ACHN (cell line): ENCODE data around the gene COL4A6.
A peak's percentile ranks its signal among the peaks of the same experiment; 100 is the strongest.

ENCODE experiments used
- DNase-seq: peaks from one replicate; pipeline ENCODE4 v3.0.0-alpha.2; 2015
- in situ Hi-C: cut with HindIII; loops from 2 replicates; pipeline ENCODE4 v1.10.0; 2017; ENCODE audit warnings: low sequenced_read_pairs, low pct_ligation_motif_present, low pct_unique_long_range_greater_than_20kb

Gene COL4A6

DNA sequence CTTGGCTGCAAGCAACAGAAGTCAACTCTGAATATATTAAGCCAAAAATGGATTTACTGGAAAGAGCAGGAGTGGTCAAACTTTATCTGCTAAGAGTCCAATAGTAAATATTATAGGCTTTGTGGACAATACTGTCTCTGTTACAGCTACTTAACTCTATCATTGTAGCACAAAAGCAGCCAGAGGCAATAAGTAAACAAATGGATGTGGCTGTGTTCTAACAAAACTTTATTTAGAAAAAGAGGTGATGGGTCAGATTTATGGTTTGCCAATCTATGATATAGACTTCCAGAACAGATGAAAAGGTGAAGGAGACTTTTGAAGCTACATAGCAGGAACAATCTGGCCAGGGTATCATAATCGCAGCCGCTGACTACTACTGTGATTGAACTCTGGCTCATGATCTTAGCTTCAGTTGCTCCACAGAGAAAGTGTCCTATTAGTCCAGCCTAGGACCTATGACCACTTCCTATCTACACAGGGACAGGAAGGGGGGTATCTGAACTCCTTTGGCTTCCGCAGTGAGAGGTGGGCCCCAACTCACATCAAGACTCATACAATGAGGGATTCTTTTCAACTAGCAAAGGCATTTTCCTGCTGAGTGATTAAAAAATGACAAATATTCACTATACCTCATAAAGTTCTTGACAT lies 191.8 kb downstream of the COL4A6 start:
- DNase-seq, result no peak
- in situ Hi-C loops, result no loop called here

DNA sequence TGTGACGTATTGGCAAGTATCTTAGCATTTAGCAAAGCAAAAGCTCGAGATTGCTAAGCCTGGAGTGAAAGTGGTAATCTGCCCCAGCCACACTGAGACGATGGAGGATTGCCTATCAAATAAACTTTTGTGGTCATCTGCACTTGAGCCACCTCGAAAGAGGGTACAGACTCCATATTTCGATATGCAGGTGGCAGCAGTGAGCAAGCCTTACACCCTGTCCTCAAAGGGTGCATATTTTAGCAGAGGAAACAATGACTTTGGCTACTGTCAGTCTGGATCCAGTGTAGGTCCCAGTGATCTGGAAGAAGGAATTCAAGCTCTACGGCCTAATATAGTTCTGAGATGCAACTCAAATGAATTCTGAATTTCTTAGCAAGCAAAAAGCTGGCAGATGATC lies 192.8 kb downstream of the COL4A6 start:
- in situ Hi-C loops, result no loop called here
- DNase-seq, result no peak

DNA sequence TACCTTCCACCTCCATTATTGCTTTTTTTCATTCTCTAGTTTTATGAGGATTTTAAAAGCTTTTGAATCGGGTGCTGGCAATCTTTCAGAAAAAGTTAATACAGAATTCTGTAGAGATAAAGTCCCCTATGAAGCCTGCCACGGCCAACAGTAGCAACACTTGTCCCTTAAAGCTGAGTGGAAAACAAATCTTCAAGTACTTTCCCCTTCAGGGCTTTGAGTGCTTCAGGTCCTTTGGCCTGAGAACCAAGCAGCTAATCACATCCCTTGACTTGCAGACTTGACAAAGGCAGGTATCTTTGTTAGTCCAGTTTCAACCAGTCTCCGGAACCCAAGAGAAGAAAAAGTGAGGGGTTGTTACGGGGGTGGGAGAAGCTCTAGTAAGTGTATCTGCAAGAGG lies 202.2 kb downstream of the COL4A6 start:
- DNase-seq, result no peak
- in situ Hi-C loops, result no loop called here

DNA sequence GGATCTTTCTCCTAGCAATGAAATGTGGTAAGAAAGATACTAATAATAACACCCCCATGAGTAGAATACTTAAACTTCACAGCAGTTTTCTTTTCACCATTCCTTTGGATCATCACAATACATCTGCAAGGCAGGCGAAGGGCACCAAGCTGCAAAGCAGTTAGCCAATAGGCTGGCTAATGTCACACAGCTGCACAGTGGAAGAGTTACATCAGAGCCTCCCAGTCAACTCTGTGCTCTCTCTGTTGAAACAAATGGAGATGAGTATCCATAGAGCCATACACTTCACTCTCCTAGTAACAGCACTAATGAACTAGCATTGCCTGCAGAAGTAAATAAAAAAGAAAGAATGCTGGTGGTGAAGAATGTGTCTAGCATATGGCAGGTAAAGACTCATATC lies 207.6 kb downstream of the COL4A6 start:
- in situ Hi-C loops, result no loop called here
- DNase-seq, result no peak

DNA sequence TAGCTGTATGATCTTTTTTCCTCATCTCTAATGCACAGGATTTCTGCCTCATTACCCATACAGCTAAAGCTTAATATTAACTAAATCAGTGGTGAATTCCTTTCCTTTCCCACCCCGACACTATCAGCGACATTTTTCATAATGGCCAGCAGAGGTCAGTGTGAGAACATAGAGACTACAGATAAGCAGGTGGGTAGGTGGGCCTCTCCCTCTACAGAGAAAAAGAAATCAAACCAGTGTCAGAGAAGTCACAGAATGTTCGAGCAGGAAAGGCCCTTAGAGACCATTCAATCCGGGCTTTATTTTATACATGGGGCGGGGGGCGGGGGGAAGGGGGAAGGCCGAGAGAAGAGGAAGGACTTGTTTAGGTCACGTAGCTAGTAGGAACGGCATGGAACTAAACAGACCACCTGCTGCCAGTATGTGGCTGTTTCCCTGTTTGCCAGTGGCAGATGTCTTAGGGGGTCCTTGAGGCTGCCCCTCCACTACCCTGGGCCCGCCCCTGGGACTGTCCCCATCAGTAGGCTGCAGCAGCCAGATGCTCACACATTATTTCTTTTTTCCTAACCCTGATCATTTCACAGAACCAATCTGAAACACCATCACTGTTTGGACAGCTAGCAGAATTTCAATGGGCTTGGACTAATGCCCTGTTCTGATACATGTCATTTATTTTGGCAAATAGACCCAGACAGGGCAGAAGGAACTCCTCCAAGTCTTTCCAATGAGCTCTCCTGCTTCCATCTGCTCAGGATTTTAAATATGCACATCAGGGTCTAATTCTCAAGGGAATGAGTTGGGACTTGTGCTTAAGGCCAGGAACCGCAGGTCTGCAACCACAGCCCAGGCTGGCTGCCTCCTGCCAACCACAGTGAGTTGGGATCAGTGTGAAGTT lies 213.2 kb downstream of the COL4A6 start:
- in situ Hi-C loops, result no loop called here

DNA sequence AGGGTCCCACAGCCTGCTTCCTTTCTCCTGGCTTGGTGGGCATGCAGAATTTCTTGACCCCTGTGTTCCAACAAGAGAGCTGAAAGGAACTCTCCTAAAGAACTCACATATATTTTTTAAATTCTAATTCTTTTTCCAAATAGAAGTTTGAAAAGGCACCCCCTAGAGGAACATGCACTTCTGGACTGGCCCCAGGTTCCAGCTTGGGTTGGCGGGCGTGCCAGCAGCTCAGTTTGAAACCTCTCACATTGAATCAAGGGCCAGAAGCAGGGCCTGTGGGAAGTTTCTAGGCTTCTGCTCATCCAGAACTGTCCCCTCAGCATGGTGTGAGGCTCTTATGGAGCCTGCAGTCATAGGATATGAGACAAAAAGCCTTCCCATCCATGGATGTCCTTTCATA lies 214.0 kb downstream of the COL4A6 start:
- no peak for DNase-seq
- in situ Hi-C loops, result no loop called here

More for the DNA sequence above, 213.2 kb downstream of the COL4A6 start:
- DNase-seq, result peak; percentile 77

DNA sequence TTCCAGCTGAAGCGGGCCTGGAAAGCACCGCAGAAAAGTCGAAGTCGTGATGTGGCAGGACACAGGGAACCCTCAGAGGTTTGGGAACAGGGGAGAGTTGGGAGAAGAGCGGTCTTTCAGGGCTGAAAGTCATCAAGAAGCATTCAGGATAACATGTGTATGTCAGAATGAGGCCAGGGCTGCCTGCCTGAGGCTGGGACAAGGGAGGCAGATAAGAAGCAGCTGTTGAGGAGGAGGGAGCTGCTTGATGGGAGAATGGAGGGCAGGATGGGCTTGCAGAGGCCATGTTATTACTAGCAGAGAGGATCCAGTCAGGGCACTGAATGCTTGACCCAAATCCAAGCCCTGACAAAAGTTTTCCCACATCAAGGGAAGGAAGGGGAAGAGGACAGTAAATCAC lies 214.6 kb downstream of the COL4A6 start:
- no peak for DNase-seq
- in situ Hi-C loops, result no loop called here

DNA sequence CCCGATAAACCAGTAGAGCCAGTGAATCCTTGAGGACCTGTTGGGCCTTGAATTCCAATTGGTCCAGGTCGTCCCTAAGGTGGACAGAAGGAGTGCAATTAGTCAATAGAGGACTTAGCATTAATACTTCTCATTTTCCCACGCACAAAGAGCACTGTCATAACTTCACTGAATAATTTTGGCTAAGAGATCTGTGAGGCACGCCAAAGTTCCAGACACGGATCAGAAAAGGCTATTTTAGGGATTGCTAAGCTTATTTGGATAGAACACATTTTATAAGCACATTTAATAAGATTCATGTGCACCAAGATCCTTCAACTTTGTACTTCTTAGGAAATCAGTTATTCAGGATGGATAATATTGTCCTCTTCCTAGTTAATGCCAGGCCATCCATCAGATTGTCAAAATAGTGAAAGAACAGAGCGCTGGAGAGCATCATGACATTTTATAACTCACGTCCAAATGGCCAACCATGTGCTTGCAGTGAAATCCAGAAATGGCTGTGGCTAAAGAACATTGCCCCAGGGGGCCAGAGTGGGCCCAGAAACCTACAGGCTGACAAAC lies 216.8 kb downstream of the COL4A6 start:
- in situ Hi-C loops, result no loop called here
- no peak for DNase-seq

DNA sequence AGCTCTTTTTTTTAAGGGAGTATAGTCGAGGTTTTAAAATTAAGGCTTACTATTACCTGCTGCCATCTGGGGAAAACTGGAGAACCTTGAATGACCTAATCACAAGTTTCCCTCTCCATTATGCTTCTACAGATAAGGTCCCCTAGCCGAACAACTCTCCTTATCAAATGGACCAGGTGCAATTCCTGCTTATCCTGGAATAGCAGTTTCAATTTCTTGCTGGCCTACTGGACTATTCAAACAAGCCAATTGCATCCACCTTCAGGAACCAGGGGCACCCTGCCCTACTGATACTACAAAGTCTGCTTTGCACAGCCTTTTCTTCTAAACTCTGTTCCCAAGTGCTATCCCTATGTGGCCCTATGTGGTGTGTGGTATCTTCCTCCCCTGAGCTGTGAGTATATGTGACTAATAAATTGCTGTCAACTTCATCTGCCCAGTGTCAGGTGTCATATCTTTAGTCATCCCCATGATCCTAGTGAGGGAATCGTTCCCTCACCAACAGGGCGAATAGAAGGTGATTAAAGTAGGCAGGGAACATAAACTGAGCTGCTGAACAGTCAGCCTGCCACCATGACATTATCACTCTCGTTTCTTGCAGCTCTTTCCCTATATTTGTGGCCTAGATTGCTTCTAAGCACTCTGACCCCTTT lies 218.1 kb downstream of the COL4A6 start:
- in situ Hi-C loops, result no loop called here
- no peak for DNase-seq

DNA sequence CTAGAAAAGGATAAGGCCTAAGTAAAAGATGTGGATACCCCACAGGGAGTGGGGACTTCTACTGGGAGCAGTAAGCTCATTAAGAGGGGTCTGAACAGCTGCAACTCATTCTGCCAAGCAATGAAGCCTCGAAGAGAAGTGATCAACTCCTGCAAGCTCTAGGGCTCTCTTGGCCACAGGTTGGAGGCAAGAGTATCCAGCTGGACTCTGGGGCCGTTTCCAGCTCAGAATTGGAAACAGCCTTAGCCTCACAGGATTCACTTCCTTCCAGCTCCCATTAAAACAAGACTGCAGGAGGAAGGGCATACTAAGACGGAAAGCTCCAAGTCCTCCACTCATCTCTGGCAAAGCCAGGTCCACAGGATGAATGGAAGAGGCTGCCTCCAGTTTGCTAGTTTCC lies 220.3 kb downstream of the COL4A6 start:
- in situ Hi-C loops, result no loop called here
- no peak for DNase-seq

DNA sequence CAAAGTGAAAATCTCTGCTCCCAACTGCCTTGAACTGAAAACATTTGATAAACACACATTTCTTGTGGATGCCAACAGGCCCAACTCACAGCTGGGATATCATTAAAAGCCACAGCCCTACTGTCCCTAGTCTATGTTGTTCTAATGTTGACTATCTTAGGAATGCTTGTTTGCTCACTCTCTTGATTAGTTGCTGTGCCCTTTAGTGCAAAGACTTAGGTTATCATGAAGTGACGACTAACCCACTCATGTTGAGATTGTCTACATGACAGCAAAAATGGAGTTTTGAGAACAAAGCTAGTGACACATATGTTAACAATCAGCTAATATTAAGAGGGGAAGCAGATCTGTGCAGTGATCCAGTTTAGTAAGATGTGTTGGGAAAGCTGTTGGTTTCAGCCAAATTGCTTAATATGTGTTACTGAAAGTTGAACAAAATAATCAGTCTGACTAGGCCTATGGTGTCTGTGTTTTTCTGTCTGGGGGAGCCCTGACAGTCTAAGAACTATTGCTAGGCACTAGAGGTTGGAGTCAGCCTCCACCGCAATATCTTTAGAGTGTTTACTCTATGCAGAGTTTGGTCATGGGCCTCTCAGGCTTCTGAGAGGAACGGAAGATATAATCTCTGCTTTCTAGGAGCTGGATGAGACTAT lies 221.2 kb downstream of the COL4A6 start:
- DNase-seq, result no peak
- in situ Hi-C loops, result no loop called here

DNA sequence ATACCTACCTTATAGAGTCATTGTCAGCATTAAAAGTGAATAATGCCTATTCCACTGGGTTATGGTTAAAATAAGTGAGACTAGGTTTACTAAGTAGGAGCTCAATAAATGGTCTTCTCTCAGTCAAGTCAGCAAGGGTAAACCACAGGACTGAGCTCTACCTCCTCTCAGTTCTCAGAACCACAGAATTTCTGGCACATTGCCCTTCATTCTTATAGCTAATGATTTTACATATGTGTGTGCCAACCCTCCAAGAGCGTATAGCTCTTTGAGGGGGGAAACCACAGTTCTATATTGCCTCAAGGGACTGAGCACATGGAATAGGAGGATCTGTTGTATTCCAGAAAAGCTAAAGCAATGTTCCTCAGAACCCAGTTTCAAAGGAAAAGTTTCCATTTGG lies 221.8 kb downstream of the COL4A6 start:
- DNase-seq, result no peak
- in situ Hi-C loops, result no loop called here

DNA sequence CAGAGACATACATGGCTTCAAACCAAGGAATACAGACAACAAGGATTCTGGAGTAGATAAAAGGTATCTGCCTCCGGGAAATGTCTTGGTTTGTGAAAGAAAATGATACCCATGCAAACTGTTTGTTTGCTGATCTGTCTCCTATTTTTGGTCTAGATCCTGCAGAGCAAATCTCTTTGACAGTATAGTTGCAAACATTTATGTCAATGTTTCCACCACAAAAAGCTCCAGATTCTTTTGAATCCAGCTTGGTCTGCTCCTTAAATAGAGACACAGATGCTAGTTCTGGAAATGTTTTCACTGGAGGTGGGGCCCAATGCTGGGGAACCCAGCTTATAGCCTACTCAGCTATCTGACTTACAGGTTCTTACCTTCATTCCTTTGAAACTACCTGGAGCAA lies 226.9 kb downstream of the COL4A6 start:
- no peak for DNase-seq
- in situ Hi-C loops, result no loop called here

DNA sequence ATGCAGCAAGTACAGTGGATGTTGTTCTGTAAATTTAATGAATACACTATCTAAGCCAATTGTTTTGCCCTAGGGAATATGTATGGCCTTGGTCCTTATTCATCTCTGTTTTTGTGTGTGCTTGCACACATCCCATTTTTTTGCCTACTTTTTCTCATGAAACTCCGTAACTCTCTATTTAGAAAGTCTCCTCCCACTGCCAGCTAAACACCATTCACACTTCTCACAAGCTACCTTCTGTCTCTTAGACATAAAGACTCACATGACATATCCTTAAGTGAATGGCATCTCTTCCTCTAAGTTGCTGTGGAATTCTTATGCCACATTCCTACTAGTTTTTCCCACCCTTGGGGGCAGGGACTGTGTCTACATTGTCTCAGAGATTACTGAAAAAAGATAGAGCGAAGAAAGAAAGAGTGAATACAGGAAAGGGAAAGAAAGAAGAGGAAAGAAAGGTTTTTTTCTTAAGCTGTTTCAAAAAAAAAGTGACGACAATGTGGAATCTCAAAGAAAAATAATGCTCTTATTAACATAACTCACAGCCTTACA lies 229.1 kb downstream of the COL4A6 start:
- no peak for DNase-seq
- in situ Hi-C loops, result no loop called here

DNA sequence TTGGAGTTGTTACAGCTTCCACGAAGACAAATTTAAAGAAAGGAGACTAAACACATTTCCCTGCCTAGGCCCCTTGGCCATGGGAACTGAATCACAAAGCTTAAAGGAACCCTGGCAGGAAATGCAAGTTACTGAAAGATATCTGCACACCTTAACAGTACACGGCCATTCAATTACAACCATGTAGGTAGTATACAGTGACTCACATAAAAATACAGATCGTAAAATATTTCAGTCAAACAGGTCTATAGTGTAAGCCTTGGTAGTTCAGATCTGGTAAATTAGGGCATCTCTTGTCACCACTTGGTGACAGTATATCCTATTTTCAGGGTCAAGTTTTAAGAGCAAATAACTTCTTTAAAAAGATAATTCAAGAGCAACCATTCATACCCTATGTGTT lies 234.7 kb downstream of the COL4A6 start:
- no peak for DNase-seq
- in situ Hi-C loops, result no loop called here

DNA sequence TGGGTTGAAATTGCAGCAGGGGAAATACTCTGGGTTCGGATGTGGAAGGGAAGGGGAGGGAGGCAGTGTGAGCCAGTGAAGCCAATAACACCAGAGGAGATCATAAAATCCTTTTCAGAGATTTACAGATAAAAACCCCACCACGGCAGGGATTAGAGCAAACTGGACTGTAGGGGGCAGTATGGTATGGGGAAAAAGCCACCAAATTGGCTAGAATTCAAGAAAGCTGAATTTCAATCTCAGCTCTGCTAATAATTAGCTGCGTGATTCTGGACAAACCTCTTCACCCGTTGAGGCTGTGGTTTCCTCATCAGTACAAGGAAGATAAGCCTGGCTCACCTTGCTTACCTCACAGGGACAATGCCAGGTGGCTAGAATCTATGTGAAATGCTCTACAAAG lies 238.5 kb downstream of the COL4A6 start:
- peak; percentile 54 for DNase-seq
- in situ Hi-C loops, result no loop called here

DNA sequence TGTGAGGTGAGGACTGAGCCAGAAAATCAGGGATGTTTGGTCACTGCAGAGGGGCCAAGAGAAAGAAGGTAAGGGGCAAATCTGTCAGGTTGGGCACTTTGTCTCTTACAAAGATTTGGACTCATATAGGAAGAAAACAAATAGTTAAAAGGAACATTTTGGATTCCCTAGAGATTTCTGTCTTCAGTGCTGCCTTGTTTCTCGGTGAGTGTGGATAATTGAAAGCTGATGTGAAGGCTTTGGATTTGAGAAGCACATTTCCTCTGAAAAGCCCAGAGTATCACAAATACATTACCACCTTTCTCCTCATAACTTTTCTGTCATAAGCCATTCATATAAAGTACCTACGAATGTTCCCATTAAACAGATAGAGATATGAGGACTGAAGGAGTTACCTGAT lies 239.2 kb downstream of the COL4A6 start:
- DNase-seq, result no peak
- in situ Hi-C loops, result no loop called here

DNA sequence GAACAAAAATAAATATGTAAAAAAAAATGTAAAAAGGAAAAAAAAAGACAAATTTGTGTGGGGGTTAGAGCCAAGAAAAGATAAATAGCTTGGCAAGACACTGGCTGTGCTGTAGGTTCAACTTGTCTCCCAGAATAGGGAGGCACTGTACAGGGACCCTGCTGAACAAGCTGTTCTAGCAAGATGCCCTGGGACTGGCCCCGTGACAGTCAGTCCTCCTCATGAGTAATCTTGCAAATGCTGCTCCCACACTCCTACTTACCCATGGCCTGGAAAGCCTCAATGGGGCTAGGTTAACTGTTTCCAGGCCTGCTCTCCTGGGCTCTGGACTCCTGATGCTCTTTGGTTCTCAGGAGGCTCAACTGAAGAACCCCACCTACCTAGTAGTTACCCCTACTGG lies 239.8 kb downstream of the COL4A6 start:
- in situ Hi-C loops, result no loop called here
- no peak for DNase-seq

DNA sequence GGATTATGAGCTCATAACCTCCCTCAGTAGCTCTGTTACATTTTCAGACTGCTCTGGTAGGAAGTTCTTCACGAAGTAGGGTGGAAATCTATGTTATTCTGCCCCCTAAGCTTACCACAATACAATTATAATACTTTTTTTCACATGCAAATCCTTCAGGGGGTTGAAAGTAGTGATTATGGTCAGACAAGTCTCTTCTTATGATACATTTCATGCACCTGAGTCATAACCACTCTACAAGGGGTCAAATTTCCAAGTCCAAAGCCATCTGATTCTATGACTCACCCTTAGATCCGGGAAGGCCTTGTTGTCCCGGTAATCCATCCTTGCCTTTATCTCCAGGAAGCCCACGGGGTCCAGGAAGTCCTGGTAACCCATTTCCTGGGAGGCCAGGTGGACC lies 251.4 kb downstream of the COL4A6 start:
- in situ Hi-C loops, result no loop called here
- DNase-seq, result peak; percentile 56
